ENCODE results near the gene HMGN2. TPM values are rescaled to one million over a fixed set of nuclear protein-coding genes. Genes with fewer than 3 reads are reported as not detected.

The HMGN2 gene
- total and polyA plus RNA-seq, 2 donors (not counting 1 experiment from before 2014, with no cell fraction given) = 326 to 457 TPM

DNA sequence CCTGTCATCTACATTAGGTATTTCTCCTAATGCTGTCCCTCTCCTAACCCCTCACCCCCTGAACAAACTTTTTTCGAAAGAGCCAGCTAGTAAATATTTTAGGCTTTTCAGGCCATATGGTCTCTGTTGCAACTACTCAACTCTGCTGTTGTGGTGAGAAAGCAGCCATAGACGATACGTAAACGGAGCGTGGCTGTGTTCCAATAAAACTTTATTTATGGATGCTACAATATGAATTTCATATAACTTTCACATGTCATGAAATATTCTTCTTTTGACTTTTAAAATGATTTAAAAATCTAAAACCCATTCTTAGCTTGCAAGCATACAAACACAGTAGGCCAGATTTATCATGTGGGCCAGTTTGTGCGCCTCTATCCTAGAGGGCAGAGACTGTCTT lies 46.1 kb downstream of the HMGN2 start:
- Histone ChIP-seq H3K9me3 (ENCODE audit: control extremely low read depth in 1 of 3, control insufficient read depth in 2 of 3, insufficient read depth in 1 of 3, low read length in 2 of 3) (no peaks in the 10 kb centered on the region), H3K27me3 (replicated peaks in 1 of 4; ENCODE audit: control extremely low read depth in 1 of 4, control insufficient read depth in 3 of 4, insufficient read depth in 4 of 4, low read length in 3 of 4) (no peaks in the 10 kb centered on the region), H3K9ac (ENCODE audit: low read length) (no peak overlapping the region), H3K4me1 (ENCODE audit: control insufficient read depth in 2 of 2, insufficient read depth in 2 of 2, low read length in 2 of 2) (no peaks in the 10 kb centered on the region), H3K4me3 (ENCODE audit: control extremely low read depth in 1 of 5, extremely low read depth in 1 of 5, insufficient read depth in 1 of 5, low read depth in 2 of 5, low read length in 4 of 5) (no peak overlapping the region), H4K20me1 (ENCODE audit: control insufficient read depth, insufficient read depth, low read length, poor library complexity, severe bottlenecking) (no peaks in the 10 kb centered on the region), H2AFZ (ENCODE audit: insufficient read depth, low read depth, low read length, poor library complexity, severe bottlenecking) (no peak overlapping the region), H3K36me3 (replicated peaks in 1 of 2; ENCODE audit: control extremely low read depth in 1 of 2, control insufficient read depth in 1 of 2, extremely low read depth in 1 of 2, insufficient read depth in 2 of 2, low read length in 1 of 2) (no peaks in the 10 kb centered on the region), H3K4me2 (replicated peaks; ENCODE audit: low read depth, low read length, poor library complexity, severe bottlenecking) (no peak overlapping the region), H3K79me2 (ENCODE audit: control insufficient read depth, insufficient read depth, low read length) (no peaks in the 10 kb centered on the region), H3K27ac (ENCODE audit: low read length in 2 of 2) (no peak overlapping the region)
- TF ChIP-seq, protein P1, sequence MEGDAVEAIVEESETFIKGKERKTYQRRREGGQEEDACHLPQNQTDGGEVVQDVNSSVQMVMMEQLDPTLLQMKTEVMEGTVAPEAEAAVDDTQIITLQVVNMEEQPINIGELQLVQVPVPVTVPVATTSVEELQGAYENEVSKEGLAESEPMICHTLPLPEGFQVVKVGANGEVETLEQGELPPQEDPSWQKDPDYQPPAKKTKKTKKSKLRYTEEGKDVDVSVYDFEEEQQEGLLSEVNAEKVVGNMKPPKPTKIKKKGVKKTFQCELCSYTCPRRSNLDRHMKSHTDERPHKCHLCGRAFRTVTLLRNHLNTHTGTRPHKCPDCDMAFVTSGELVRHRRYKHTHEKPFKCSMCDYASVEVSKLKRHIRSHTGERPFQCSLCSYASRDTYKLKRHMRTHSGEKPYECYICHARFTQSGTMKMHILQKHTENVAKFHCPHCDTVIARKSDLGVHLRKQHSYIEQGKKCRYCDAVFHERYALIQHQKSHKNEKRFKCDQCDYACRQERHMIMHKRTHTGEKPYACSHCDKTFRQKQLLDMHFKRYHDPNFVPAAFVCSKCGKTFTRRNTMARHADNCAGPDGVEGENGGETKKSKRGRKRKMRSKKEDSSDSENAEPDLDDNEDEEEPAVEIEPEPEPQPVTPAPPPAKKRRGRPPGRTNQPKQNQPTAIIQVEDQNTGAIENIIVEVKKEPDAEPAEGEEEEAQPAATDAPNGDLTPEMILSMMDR (IDR thresholded peaks at IDR 0.05) = no peak
- no peak for TF ChIP-seq EZH2 (IDR thresholded peaks at IDR 0.05; ENCODE audit: borderline replicate concordance, insufficient read depth, low read depth, low read length, poor library complexity, severe bottlenecking)
- no peak for ATAC-seq (ENCODE audit: low read depth)
- DNase-seq = no peak
- Mint-ChIP-seq H3K4me1 (no peaks in the 10 kb centered on the region), H3K4me3 (no peak overlapping the region), H3K27ac (no peak overlapping the region), H3K27me3 (peaks cover 7% of the 10 kb centered on the region), H3K9me3 (ENCODE audit: insufficient read depth) (no peaks in the 10 kb centered on the region)
- ChIA-PET CTCF (interaction anchor here (1.0 to 2.0 kb wide), 3 partner anchors 12 to 20 kb away, joined by 3 to 8 read pairs (median 3); no protein-coding TSS in a partner anchor), POLR2A (interaction anchor here (0.7 kb wide), 1 partner anchor 28 kb away, joined by 6 read pairs; no protein-coding TSS in a partner anchor)
- WGBS (ENCODE audit: insufficient coverage) = 100% methylated on average over 1 of the region's 6 CpGs
- intact Hi-C loops (cut with micrococcal nuclease) = no loop called here

DNA sequence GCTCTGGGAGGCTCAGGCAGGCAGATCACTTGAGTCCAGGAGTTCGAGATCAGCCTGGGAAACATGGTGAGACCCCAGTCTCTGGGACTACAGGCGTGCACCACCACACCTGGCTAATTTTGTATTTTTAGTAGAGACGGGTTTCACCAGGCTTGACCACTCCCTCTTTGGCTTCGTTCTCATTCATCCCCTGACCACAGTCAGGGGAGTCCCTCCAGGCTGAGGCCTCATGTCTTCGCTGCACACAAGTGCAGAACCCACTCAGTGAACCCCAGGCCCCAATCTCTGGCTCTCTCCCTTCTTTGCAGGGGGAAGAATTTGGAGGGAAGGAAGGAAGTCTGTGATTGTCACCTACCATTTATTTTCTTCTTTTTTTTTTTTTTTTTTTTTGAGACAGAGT lies 48.1 kb downstream of the HMGN2 start:
- Histone ChIP-seq H3K4me2 (replicated peaks; ENCODE audit: low read depth, low read length, poor library complexity, severe bottlenecking) (no peak overlapping the region), H2AFZ (ENCODE audit: insufficient read depth, low read depth, low read length, poor library complexity, severe bottlenecking) (no peak overlapping the region), H3K79me2 (ENCODE audit: control insufficient read depth, insufficient read depth, low read length) (no peaks in the 10 kb centered on the region), H3K36me3 (replicated peaks in 1 of 2; ENCODE audit: control extremely low read depth in 1 of 2, control insufficient read depth in 1 of 2, extremely low read depth in 1 of 2, insufficient read depth in 2 of 2, low read length in 1 of 2) (no peaks in the 10 kb centered on the region), H3K27me3 (replicated peaks in 1 of 4; ENCODE audit: control extremely low read depth in 1 of 4, control insufficient read depth in 3 of 4, insufficient read depth in 4 of 4, low read length in 3 of 4) (peaks cover 0 to 3% (median 0%) of the 10 kb centered on the region in 4 experiments), H3K27ac (ENCODE audit: low read length in 2 of 2) (no peak overlapping the region), H3K9ac (ENCODE audit: low read length) (no peak overlapping the region), H3K9me3 (ENCODE audit: control extremely low read depth in 1 of 3, control insufficient read depth in 2 of 3, insufficient read depth in 1 of 3, low read length in 2 of 3) (no peaks in the 10 kb centered on the region), H4K20me1 (ENCODE audit: control insufficient read depth, insufficient read depth, low read length, poor library complexity, severe bottlenecking) (no peaks in the 10 kb centered on the region), H3K4me1 (ENCODE audit: control insufficient read depth in 2 of 2, insufficient read depth in 2 of 2, low read length in 2 of 2) (no peaks in the 10 kb centered on the region), H3K4me3 (ENCODE audit: control extremely low read depth in 1 of 5, extremely low read depth in 1 of 5, insufficient read depth in 1 of 5, low read depth in 2 of 5, low read length in 4 of 5) (no peak overlapping the region)
- intact Hi-C loops (cut with micrococcal nuclease) = no loop called here
- TF ChIP-seq, protein P1 (IDR thresholded peaks at IDR 0.05) = no peak
- no peak for TF ChIP-seq EZH2 (IDR thresholded peaks at IDR 0.05; ENCODE audit: borderline replicate concordance, insufficient read depth, low read depth, low read length, poor library complexity, severe bottlenecking)
- ChIA-PET POLR2A (no interaction called here), CTCF (interaction anchor here (1.3 kb wide), 1 partner anchor 20 kb away, joined by 3 read pairs; no protein-coding TSS in a partner anchor)
- WGBS (ENCODE audit: insufficient coverage) = 100% methylated on average over 1 of the region's 5 CpGs
- no peaks in the 10 kb centered on the region for H3K9me3 Mint-ChIP-seq (ENCODE audit: insufficient read depth)
- DNase-seq (no peak), ATAC-seq (ENCODE audit: low read depth) (no peak)
- no peaks in the 10 kb centered on the region for H3K4me1 Mint-ChIP-seq
- H3K27ac Mint-ChIP-seq = no peak overlapping the region
- H3K4me3 Mint-ChIP-seq = no peak overlapping the region
- peaks cover 14% of the 10 kb centered on the region for H3K27me3 Mint-ChIP-seq

All from B cell (primary cell).